HepG2 (cell line): ENCODE results near the gene EMILIN3. TPM values are rescaled to one million over a fixed set of nuclear protein-coding genes. Genes with fewer than 3 reads are reported as not detected.

ENCODE experiments used
- AKNA ChIP-seq: sonication (generic); formaldehyde crosslinking; IDR thresholded peaks from 2 replicates; pipeline ENCODE4 v1.4.0; 2020; ENCODE audit warnings: missing genetic modification reagents, borderline replicate concordance
- CENPX ChIP-seq: sonication (generic); formaldehyde crosslinking; IDR thresholded peaks from 2 replicates; pipeline ENCODE4 v1.9.0; 2021; ENCODE audit warnings: mild to moderate bottlenecking, missing genetic modification reagents, moderate library complexity
- FOXP4 ChIP-seq: sonication (generic); formaldehyde crosslinking; IDR thresholded peaks from 2 replicates; pipeline ENCODE4 v1.4.0; 2020; ENCODE audit warnings: missing genetic modification reagents
- IRX3 ChIP-seq: sonication (generic); formaldehyde crosslinking; IDR thresholded peaks from 2 replicates; pipeline ENCODE4 v1.8.1; 2023; ENCODE audit warnings: mild to moderate bottlenecking, low read depth, missing genetic modification reagents, borderline replicate concordance
- PBX2 ChIP-seq: IDR thresholded peaks from 2 replicates; pipeline ENCODE4 v1.6.1; 2016; ENCODE audit warnings: control low read depth
- POGK ChIP-seq: sonication (generic); formaldehyde crosslinking; conservative IDR thresholded peaks from 2 replicates; pipeline ENCODE4 v1.8.0; 2022; ENCODE audit warnings: mild to moderate bottlenecking, moderate library complexity, missing genetic modification reagents
- SIN3B ChIP-seq: fragments of 150-350 bp; IDR thresholded peaks from 2 replicates; pipeline ENCODE4 v1.6.1; 2014; ENCODE audit warnings: low read length
- ZFP91 ChIP-seq: sonication (generic); formaldehyde crosslinking; IDR thresholded peaks from 2 replicates; pipeline ENCODE4 v1.9.0; 2022; ENCODE audit warnings: missing genetic modification reagents, mild to moderate bottlenecking, borderline replicate concordance
- ZNF569 ChIP-seq: sonication (generic); formaldehyde crosslinking; IDR thresholded peaks from 2 replicates; pipeline ENCODE4 v1.5.0; 2020; ENCODE audit warnings: mild to moderate bottlenecking, missing genetic modification reagents, moderate library complexity, borderline replicate concordance
- ZNF576 ChIP-seq: sonication (generic); formaldehyde crosslinking; IDR thresholded peaks from 2 replicates; pipeline ENCODE4 v1.4.0; 2020; ENCODE audit warnings: mild to moderate bottlenecking, missing genetic modification reagents
- ZNF703 ChIP-seq: sonication (generic); formaldehyde crosslinking; IDR thresholded peaks from 2 replicates; pipeline ENCODE4 v1.5.1; 2020; ENCODE audit warnings: missing genetic modification reagents, mild to moderate bottlenecking, moderate library complexity, borderline replicate concordance
- ZNF770 ChIP-seq: sonication (generic); formaldehyde crosslinking; IDR thresholded peaks from 2 replicates; pipeline ENCODE4 v1.5.0; 2020; ENCODE audit warnings: mild to moderate bottlenecking, missing genetic modification reagents
- polyA plus RNA-seq, 8 experiments: library from polyadenylated mRNA; depleted of rRNA in 3 of 8; stranded (reverse) in 7 of 8; unstranded in 1 of 8; fragments of >200 nt; fragmentation: Illumina TruSeq in 4 of 8; extraction: Trizol in 4 of 8; gene quantifications; 2 replicates each; pipeline versions ENCODE4 v1.2.1 to v1.2.3, GENCODE V29; 2011 to 2016; ENCODE audit warnings: low read depth in 4 of 8, missing spikeins in 1 of 8, mixed read lengths in 1 of 8; ENCODE audit not compliant: insufficient read depth in 1 of 8
- total RNA-seq, 5 experiments: library from RNA; depleted of rRNA; stranded (reverse); fragments of >200 nt; fragmentation: Illumina TruSeq; extraction: Trizol; gene quantifications; 2 replicates each; pipeline ENCODE4 v1.2.3, GENCODE V29; 2016; ENCODE audit warnings: low read depth in 1 of 5

The EMILIN3 gene
- total and polyA plus RNA-seq, 2 of the 13 experiments (the other 11 are each of a cell fraction or from before 2014, with no cell fraction given): 0.25 to 0.29 TPM

GRCh38 chr20:41339957-41340326 lies 26.7 kb downstream of the EMILIN3 start (continued):
- TF ChIP-seq AKNA (CRISPR knock-in tag) (no peak), ZNF569 (CRISPR knock-in tag) (0 out of 2 replicates have a peak, but pooled peaks have one; percentile 72), ZNF576 (CRISPR knock-in tag) (no peak), PBX2 (CRISPR knock-in tag) (no peak), IRX3 (no peak), POGK (CRISPR knock-in tag) (no peak), SIN3B (peak; percentile 54; the same call in 1 of the 2 replicates), ZFP91 (peak; percentile 94), FOXP4 (0 out of 2 replicates have a peak, but pooled peaks have one; percentile 45), CENPX (CRISPR knock-in tag) (no peak), ZNF703 (CRISPR knock-in tag) (no peak), ZNF770 (CRISPR knock-in tag) (no peak; the same call in 1 of the 2 replicates)
